ENCODE data around the gene FAM219A.

- TF ChIP-seq POLR2A (IDR thresholded peaks at IDR 0.05), result no peak
- TF ChIP-seq CTCF (IDR thresholded peaks at IDR 0.05), result no peak
Observed at GRCh38 chr9:34370970-34371880, 87.1 kb downstream of the FAM219A start.
